Measurements from ENCODE around the gene GNG13. TPM values are rescaled to one million over a fixed set of nuclear protein-coding genes. Genes with fewer than 3 reads are reported as not detected.

The GNG13 gene
- total and polyA plus RNA-seq, 2 of the 4 experiments (the other 2 are of a cell fraction), result not detected

GRCh38 chr16:835373-835772 is 34.8 kb upstream of the GNG13 start:
- BruUV-seq (replicated peaks), result no TSS peak
- POLR2A ChIA-PET (ENCODE audit: unreplicated experiment), result interaction anchor here (0.7 kb wide), 1 partner anchor 8 kb away, joined by 6 read pairs; no protein-coding TSS in a partner anchor
- H3K9me3 ChIP-seq (ENCODE audit: control insufficient read depth, insufficient read depth, low read length), result peaks cover 23% of the 10 kb centered on the region

More at GRCh38 chr16:835373-835772, 34.8 kb upstream of the GNG13 start:
- no peak overlapping the region for H3K4me2 ChIP-seq (ENCODE audit: low read depth, low read length)
- H2BK20ac ChIP-seq (ENCODE audit: low read depth, low read length), result no peak overlapping the region
- in situ Hi-C loops (cut with MboI; ENCODE audit: low sequenced_read_pairs), result no loop called here
- dilution Hi-C loops (cut with HindIII; ENCODE audit: low sequenced_read_pairs, unreplicated experiment), result no loop called here
- no peaks in the 10 kb centered on the region for H4K20me1 ChIP-seq (ENCODE audit: insufficient read depth, low read length)
- no peak for TF ChIP-seq ELK1 (IDR thresholded peaks at IDR 0.05; ENCODE audit: borderline replicate concordance, low read depth, low read length)
- no peak overlapping the region for H3K18ac ChIP-seq (ENCODE audit: low read depth, low read length)
- WGBS, 2 experiments (ENCODE audit: extremely low coverage in 2 of 2, insufficient read length in 1 of 2), result no CpG with 5 or more reads among the region's 10 CpGs
- no peak overlapping the region for H3K4ac ChIP-seq (ENCODE audit: low read depth, low read length)
- no peak overlapping the region for H3K9ac ChIP-seq (ENCODE audit: low read depth, low read length)
- no peaks in the 10 kb centered on the region; the same call in 1 of the 2 replicates for H3K27me3 ChIP-seq (ENCODE audit: control insufficient read depth, insufficient read depth, low read length)
- H3K56ac ChIP-seq (ENCODE audit: extremely low read depth, insufficient read depth, low read length), result no peak overlapping the region
- no peak overlapping the region for H4K8ac ChIP-seq (ENCODE audit: low read depth in 2 of 2, low read length in 2 of 2)
- no peaks in the 10 kb centered on the region for H3K4me1 ChIP-seq (ENCODE audit: control insufficient read depth, insufficient read depth, low read length)
- H3K79me1 ChIP-seq (ENCODE audit: low read depth in 1 of 2, low read length in 2 of 2), result no peaks in the 10 kb centered on the region
- H2AK5ac ChIP-seq (ENCODE audit: low read depth, low read length), result no peak overlapping the region
- H3K23ac ChIP-seq (ENCODE audit: low read depth, low read length), result no peak overlapping the region
- no peak for ATAC-seq (ENCODE audit: low read depth)
- CTCF ChIA-PET, result no interaction called here
- H2AK9ac ChIP-seq (replicated peaks; ENCODE audit: low read depth, low read length, poor library complexity), result no peak overlapping the region
- intact Hi-C loops (cut with micrococcal nuclease), result no loop called here
- H4K5ac ChIP-seq (ENCODE audit: low read depth, low read length), result no peak overlapping the region
- no peaks in the 10 kb centered on the region for H3K9me1 ChIP-seq (ENCODE audit: insufficient read depth, low read length)
- H2BK15ac ChIP-seq (ENCODE audit: low read depth, low read length), result no peak overlapping the region
- no peak overlapping the region for H2AFZ ChIP-seq (replicated peaks; ENCODE audit: low read length, poor library complexity)
- H3K27ac ChIP-seq (ENCODE audit: insufficient read depth, low read length), result no peak overlapping the region
- H2BK120ac ChIP-seq (ENCODE audit: low read depth, low read length), result no peak overlapping the region
- H4K91ac ChIP-seq (ENCODE audit: insufficient read depth, low read depth, low read length), result no peak overlapping the region
- no peak overlapping the region for H3K14ac ChIP-seq (replicated peaks; ENCODE audit: low read depth, low read length)
- no peaks in the 10 kb centered on the region for H3K36me3 ChIP-seq (ENCODE audit: control insufficient read depth, insufficient read depth, low read length)
- no peak overlapping the region for H3K4me3 ChIP-seq (ENCODE audit: insufficient read depth, low read depth, low read length)
- DNase-seq, result no peak
- H2BK5ac ChIP-seq (ENCODE audit: low read depth, low read length, poor library complexity, severe bottlenecking), result no peak overlapping the region

All from IMR-90 (cell line).